GM23248 (cell line): ENCODE measurements around the gene FOXL3.

Experiments
- EZH2 ChIP-seq: fragments of 200-600 bp; sonication (generic); IDR thresholded peaks from 2 replicates; pipeline ENCODE4 v1.6.1; 2018; ENCODE audit warnings: antibody characterized with exemption, mild to moderate bottlenecking; ENCODE audit not compliant: insufficient read depth, poor library complexity, severe bottlenecking
- EZH2phosphoT487 ChIP-seq: fragments of 200-600 bp; sonication (generic); IDR thresholded peaks from 2 replicates; pipeline ENCODE4 v1.6.1; 2018; ENCODE audit warnings: antibody characterized with exemption, moderate library complexity, mild to moderate bottlenecking, low read depth; ENCODE audit not compliant: insufficient read depth

- no peak for TF ChIP-seq EZH2
- TF ChIP-seq EZH2phosphoT487: no peak
Measured at GRCh38 chr7:265192-265997, 24.6 kb upstream of the FOXL3 start.
